ENCODE data around the gene NME1. TPM values are rescaled to one million over a fixed set of nuclear protein-coding genes. Genes with fewer than 3 reads are reported as not detected.

The NME1 gene
- total RNA-seq, 4 donors from 2014 or later = 19.1 to 32.6 (median 29.2) TPM

- in situ Hi-C loops (cut with MboI; ENCODE audit: low sequenced_read_pairs in 4 of 4) = no loop called here
- H3K4me3 ChIP-seq = no peak overlapping the region
- H3K9me3 ChIP-seq = no peaks in the 10 kb centered on the region
- no peak for TF ChIP-seq POLR2A (IDR thresholded peaks at IDR 0.05)
- H3K27ac ChIP-seq = no peak overlapping the region
- DNase-seq = no peak
- intact Hi-C loops (cut with DNase I; ENCODE audit: low total_unique reads) = no loop called here
- ATAC-seq = no peak
- no peaks in the 10 kb centered on the region for H3K4me1 ChIP-seq
- peaks cover 0 to 92% of the 10 kb centered on the region in 2 donors for H3K36me3 ChIP-seq
- H3K27me3 ChIP-seq = no peaks in the 10 kb centered on the region
Observed at GRCh38 chr17:51203838-51204237, 50.5 kb downstream of the NME1 start.

Other genes with a start within 250 kb of the NME1 start
- gene SPAG9, start 32.7 kb upstream of the NME1 start, total RNA-seq = 100 to 1,000 TPM; 139 to 171 (median 143) TPM
- 100 to 1,000 TPM; 412 to 666 (median 508) TPM for gene NME2, start 12.9 kb downstream of the NME1 start, total RNA-seq
- 1 to 10 TPM; 4.6 to 9.8 (median 7.6) TPM for gene MBTD1, start 106.5 kb downstream of the NME1 start, total RNA-seq
- 10 to 100 TPM; 19.0 to 29.9 (median 21.4) TPM for gene UTP18, start 107.0 kb downstream of the NME1 start, total RNA-seq

Measured in gastrocnemius medialis (tissue), 4 donors.